Measurements from ENCODE around the gene NCAM2.
"Not testable (repeated sequence)": the region's sequence is repeated elsewhere in the genome, so short reads cannot be mapped to it uniquely, and the experiment has no call there.

NCAM2 gene

DNA sequence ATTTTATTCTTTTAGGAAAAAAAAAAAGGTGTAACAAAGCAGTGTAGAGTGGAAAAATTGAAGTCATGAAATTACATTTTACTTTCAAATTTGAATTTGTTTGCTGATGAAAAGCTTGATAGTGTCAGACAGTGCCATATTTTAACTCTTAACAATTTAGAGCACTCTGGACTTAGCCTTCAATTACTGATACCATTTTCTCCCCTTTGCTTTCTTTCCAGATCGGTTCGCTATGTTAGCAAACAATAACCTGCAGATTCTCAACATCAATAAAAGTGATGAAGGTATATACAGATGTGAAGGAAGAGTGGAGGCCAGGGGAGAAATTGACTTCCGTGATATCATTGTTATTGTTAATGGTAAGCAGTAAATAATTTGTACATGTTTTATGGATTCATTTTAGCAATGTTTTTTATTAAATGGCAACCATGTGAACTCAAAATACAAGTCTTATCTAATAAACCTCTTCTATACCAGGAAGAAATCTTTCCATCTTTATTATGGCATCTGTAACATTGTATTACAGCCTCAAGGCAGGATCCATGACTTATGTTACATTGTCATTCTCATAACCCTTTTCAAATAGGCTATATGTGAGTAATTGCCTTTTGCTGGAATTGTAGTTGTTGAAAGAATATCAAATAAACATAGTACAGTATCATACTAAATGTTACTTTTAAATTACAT lies 293.8 kb downstream of the NCAM2 start:
- DNase-seq: no peak

DNA sequence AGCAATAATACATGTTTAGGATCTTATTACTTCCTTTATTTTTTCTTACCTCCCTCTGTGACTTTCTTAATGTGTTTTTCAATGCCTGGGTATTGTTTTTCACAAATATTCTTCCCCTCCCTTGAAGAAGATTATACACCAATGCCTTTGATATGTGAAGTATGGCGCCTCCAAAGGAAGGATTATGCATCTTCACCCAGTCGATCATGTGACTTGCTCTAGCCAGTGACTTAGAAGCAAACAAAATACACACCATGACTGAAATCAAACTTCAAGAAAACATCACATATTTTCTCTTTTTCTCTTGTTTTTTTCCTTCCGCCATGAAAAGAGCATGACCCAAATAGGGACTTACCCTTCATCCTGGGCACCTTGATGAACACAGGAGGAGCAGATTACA lies 297.1 kb downstream of the NCAM2 start:
- no peak for DNase-seq

DNA sequence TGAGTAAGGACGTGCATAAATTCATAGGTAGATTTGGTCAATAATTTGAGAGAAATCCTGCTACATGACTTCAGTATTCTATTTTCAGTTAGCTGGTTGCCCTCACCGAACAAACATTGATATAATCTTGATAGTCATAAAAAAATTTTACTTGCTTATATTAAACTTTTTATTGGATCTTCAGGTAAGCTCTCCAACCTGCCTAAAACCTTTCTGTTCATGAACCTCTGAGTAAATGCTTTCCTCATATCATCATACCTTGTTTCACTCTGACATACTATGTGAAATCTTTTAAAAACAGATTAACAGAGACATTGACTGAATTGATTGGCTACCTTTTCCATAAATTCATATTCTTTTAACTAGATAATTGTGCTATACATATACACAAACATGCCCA lies 299.0 kb downstream of the NCAM2 start:
- no peak for DNase-seq

DNA sequence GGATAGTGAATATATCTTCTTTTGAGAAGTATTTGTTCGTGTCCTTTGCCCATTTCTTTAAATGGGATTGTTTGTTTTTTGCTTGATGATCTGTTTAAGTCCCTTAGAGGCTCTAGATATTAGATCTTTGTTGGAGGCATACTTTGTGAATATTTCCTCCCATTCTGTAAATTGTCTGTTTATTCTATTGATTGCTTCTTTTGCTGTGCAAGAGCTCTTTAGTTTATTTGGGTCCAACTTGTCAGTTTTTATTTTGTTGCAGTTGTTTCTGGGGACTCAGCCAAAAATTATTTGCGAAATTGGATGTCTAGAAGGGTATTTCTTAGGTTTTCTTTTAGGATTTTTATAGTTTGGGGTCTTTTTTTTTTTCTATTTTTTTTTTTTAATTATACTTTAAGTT lies 302.8 kb downstream of the NCAM2 start:
- no peak for DNase-seq

DNA sequence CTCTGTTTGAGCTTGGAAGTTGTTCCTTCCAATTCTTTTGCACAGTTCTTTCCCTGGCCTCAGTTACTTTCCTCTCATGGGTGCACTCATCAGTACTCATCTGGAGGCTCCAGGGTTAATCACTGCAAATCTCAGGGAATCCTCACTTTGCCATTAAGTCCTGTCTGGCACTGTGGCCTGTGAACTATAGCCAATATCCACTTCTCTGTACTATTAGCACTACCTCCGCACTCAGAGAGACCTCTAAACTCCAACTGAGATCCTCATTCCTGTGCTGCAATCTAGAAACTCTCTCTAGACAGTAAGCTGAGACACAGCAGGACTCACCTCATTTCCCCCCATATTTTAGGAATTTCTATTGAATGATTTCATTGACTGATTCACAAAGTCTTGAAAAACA lies 311.3 kb downstream of the NCAM2 start:
- no peak for DNase-seq

DNA sequence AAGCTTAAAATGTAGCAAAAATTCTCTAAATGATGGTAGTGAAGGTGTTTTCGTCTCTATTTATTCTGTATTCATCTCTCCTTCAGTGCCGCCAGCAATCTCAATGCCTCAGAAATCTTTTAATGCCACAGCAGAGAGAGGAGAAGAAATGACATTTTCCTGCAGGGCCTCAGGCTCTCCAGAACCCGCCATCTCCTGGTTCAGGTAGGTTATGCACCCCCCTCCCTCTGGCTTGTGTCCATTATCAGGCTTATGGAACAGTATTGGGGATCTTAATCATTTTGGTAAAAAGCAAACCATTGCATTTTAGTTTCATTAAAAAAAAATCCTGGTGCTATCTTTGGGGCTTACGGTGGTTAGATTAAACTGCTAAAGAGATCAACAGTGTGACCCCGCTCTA lies 326.1 kb downstream of the NCAM2 start:
- no peak for DNase-seq

DNA sequence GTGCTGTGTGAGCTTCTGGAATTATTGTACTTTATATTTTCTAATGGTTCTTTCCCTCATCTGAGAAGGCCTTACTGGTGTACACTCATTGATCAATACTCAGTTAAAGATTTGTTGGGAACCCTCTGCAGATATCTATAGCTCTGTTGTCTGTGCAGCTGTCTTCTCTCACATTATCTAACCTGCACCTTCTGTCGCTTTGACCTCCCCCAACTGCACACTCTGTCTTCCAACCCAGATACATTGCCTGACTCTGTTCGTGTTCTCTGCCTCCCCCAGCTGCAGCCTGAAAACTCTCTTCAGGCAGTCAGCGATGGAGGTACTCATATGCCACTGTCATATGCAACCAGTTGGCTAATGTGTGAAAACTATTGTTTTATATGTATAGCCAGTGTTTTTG lies 334.3 kb downstream of the NCAM2 start:
- DNase-seq: no peak

DNA sequence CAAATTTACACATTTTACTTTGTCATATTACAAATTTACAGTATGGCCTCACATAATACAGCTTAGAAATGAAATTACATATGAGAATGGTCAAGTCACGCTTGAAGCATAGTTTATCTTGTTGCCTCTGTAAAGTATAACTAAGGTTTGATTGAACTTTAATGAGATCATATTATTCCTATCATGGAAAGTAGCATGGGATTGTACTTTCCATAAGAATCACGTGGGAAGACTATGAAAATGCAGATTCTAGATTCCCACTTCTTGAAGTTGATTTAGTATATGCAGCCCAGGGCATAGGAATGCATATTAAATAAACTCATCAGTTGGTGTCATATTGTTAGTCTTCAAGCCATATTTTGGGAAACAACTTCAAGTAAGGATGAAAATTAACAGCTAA lies 342.8 kb downstream of the NCAM2 start:
- no peak for DNase-seq

DNA sequence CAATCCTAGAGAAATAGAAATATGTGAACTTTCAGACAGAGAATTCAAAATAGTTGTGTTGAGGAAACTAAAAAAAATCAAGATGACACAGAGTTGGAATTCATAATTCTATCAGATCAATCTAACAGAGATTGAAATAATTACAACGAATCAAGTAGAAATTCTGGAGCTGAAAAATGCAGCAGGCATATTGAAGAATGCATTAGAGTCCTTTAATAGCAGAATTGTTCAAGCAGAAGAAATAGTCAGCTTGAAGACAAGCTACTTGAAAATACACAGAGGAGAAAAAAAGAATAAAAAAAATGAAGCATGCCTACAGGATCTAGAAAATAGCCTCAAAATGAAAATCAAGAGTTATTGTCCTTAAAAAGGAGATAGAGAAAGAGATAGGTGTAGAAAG lies 347.1 kb downstream of the NCAM2 start:
- no peak for DNase-seq

DNA sequence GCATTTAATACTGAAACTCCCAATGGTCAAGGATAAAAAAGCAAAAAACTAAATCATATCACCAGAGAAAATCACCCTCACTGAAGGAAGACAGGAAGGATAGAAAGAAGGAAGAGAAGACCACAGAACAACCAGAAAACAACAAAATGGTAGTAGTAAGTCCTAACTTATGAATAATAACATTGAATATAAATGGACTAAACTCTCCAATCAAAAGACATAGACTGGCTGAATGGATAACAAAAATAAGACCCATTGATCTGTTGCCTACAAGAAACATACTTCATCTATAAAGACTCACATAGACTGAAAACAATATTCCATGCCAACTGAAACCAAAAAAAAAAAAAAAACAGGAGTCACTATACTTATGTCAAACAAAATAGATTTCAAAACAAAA lies 347.7 kb downstream of the NCAM2 start:
- no peak for DNase-seq

DNA sequence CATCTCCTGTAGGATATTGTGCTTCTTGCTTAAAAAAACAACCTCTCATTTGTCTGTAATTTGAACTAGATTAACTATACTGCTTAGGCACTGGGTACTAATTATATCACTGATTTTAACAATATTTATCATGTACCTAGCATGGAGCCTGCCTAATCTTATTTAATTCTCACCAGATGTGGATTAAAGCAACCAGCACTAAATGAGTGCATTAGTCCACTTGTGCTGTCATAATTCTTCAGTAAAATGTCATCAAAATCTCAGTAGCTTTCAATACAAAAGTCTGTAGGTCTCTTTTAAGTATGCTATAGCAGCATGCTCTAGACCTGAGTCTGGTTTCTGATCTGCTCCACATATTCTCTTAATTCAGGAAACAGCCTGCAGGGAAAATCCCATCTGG lies 368.1 kb downstream of the NCAM2 start:
- no peak for DNase-seq

DNA sequence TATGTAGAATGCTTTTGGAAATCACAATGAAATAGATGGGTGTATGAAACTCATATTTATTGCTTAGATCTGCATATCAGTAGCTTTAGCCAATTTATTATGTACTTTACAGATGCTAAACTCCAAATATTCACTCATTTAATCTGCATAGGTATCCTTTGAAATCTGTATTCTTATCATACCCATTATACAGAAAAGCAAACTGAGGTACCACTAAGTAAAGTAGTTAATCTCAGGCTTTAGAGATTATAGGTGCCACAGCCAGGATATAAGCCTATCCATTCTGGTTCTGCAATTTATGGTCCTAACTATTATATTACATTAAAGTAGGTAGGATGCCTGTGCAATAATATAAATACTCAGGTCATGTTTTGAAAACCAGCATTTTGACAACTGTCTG lies 369.4 kb downstream of the NCAM2 start:
- no peak for DNase-seq

DNA sequence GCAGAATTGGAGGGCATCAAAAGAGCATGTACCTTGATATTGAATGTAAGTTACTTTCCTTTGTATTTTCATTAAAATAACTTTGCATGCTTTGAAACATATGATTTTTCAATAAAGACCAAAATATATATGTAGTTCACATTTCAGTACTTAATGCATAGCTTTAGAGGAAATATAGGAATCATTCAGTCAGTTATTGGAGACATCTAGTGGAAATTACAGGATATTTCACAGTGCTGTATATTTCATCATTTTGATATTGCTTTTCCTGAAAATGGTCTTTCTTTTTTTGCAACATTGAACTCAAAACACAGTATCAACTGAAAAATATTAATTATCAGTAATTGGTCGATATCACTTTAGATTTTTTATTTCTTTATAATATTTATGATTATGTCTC lies 375.8 kb downstream of the NCAM2 start:
- DNase-seq: no peak

DNA sequence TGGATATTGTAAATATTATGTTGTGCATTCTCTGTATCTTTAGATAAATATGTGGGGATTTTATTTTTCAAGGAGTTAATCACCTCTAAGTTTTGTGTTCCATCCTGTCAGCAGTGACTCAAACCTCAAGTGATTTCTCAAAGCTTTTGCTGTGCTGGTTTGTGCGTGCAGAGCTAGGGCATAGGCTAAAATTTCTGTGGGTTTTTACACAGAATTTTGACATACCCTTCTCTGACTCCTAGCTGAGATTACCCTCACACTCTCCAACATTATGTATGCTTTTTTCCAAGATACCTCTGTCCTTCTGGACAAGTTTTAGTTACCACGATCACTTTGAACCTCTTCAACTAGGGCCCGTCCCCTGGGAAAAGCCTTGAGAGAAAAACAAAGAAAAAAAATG lies 384.9 kb downstream of the NCAM2 start:
- no peak for DNase-seq

DNA sequence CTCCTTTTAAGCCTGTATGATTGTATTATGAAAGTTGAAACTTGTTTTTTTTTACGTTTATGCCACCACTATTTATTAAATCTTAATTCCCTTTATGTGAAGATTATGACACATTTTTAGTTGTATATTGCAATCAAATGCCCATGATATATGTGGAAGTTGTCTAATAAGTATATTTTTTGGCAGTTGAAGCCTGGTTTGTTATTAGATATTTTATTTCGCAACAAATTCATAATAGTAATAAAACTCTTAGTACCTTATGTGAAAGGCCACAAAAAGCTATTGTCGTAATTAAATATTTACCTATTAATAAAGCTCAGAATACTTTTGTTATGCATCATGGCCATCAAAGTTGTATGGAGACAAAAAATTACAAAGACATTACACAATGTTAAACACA lies 386.8 kb downstream of the NCAM2 start:
- DNase-seq: no peak

DNA sequence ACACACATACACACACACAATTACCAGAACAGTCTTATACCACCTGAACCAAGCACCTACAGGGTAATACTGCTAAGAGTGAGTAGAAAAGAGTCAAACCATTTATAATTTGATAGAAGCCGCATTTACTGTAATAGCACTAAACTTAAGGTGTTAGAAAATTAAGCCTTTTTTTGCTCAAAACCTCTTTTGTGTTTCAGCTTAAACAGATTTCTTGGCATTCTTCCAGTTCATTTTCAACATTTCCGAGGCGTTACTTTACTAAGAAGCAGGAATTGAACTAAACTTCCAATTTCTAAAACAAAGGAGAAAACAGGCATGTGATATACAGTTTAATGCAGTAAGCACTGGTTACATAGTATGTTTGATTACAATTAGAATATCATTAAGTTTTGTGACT lies 387.2 kb downstream of the NCAM2 start:
- no peak for DNase-seq

DNA sequence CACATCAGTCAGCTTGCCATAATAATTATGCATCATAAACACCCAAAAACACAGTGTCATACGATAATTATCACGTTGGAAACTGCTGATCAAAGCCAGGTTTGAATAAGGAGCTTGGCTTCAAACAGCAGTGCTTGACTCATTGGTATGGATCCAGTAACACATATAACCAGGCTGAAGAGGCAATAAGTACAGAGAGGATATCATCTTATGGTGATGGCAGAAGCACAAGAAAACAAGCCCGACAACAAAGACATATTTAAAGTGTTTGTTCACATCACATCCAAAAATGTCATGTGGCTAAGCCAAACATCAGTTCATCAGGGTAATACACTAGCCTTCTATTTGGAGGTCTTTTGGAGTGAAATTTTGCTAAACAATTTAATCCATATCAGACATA lies 389.7 kb downstream of the NCAM2 start:
- DNase-seq: no peak

DNA sequence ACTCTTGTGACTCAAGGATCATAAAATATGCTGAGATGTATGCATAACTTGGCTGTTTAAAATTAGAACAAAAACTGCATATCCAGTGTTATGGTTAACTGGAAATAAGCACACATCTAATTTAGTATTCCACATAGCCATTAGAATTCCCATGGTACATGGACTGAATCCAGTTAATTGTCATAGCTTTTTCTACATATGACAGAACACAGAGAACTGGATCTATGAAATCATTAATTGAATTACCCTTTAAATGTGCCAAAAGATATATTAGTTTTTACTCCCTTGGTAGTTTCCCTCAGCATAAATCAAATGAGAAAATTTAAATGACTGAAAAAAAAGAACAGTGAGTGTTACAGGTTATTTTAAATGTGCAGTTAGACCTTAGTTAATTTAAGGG lies 395.9 kb downstream of the NCAM2 start:
- no peak for DNase-seq

DNA sequence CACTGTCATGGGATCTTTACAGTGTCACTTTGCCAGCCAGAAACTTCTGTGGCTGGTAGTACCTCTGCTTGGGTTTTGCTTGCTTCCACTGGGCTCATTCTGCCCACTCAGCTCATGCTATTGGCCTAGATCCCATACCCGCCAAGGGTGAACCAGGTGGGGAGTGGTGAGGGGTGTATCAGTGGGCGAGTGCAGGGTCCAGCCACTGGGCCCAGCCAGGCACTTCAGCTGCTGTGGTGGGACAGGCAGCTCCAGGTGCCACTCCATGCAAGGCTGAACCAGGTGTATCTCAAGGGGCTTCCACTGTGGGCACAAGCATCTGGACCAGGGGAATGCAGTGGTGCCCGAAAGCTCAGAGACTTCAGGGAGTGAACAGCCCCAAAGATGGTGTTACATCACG lies 398.2 kb downstream of the NCAM2 start:
- no peak for DNase-seq

DNA sequence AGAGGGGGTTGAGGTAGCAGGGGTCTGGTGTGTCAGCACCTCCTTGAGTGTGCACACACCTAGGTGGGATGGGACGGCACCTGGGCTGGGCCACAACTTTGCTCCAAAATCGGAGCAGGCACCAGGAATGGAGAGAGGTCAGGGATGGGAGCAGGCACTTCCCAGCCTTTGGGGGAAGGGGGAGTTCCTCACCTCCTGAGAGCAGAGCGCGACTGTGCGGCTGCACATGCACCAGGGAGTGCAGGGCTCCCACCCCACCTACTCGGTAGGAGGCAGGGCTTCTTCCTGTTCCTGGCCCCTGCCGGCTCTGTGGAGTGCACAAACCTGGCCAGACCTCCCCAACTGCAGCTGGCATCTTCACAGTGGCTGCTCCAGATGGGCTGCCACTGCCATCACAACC lies 399.3 kb downstream of the NCAM2 start:
- DNase-seq: no peak

DNA sequence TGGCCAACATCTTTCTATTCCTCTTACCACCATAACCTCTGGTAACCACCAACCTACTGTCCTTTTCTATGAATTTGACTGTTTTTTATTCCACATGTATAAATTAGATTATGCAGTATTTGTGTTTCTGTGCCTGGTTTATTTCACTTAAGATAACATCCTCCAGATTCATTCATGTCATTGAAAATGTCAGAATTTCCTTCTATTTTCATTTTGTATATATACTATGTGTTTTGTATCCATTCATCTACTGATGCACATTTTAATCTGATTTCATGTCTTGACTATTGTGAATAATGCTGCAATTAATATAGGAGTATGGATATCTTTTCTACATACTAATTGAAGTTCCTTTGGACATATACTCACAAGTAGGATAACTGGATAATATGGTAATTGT lies 403.2 kb downstream of the NCAM2 start:
- DNase-seq: no peak

DNA sequence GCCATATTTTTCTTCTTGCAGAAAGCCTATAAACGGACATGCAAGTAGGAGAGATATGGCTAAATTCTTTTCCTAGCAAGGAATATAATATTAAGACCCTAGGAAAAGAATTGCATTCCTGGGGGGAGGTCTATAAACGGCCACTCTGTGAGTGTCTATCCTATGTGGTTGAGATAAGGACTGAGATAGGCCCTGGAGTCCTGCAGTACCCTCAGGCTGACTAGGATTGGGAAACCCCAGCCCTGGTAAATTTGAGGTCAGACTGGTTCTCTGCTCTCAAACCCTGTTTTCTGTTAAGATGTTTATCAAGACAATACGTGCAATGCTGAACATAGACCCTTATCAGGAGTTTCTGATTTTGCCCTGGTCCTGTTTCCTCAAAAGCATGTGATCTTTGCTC lies 404.0 kb downstream of the NCAM2 start:
- not testable (repeated sequence) for DNase-seq

DNA sequence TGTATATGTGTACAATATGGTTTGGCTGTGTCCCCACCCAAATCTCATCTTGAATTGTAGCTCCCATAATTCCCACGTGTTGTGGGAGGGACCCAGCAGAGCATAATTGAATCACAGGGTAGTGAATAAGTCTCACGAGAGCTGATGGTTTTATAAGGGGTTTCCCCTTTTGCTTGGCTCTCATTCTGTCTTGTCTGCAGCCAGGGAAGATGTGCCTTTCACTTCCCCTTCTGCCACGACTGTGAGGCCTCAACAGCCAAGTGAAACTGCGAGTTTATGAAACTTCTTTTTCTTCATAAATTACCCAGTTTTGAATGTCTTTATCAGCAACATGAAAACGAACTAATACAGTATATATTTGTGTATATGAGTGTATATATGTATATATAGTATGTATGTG lies 406.1 kb downstream of the NCAM2 start:
- peak in 1 of 51 donors; percentile 3 for DNase-seq

DNA sequence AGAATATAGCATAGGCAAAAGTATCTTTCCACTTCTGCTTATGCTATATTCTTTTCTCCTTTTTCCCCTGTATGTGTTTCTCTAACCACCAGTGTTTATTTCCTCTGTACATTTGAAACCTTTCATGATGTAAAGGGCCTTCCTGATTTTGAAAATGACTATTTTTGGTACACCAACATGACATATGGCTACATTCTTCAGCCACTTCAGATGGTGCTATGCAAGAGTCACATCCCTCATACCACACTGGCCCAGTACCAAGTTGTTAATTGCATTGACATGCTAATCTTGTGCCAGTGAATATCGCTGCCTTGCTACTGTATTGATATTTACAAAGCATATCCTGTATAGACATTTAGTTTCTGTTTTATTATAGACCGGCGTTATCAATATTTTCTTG lies 408.7 kb downstream of the NCAM2 start:
- DNase-seq: no peak

Data from hypothalamus (tissue), 51 donors.